Hippocampal formation (tissue), 2 donors: ENCODE measurements around the gene MATK.
"Not testable (repeated sequence)": the region's sequence is repeated elsewhere in the genome, so short reads cannot be mapped to it uniquely, and the experiment has no call there.

ENCODE experiments used
- DNase-seq, 2 donors: peaks; one replicate each; lab custom pipeline; 2025; lab: John Stamatoyannopoulos, UW

The MATK gene

GRCh38 chr19:3771000-3771905 is 14.9 kb downstream of the MATK start:
- DNase-seq = no peak

- no peak for DNase-seq
These were observed 15.8 kb downstream of the MATK start for GRCh38 chr19:3770136-3770999.

- no peak for DNase-seq
These were observed 16.7 kb downstream of the MATK start for GRCh38 chr19:3769494-3769893.

GRCh38 chr19:3768748-3769099 is 17.5 kb downstream of the MATK start:
- no peak for DNase-seq

- no peak for DNase-seq
These were observed 18.0 kb downstream of the MATK start for GRCh38 chr19:3768015-3768747.

GRCh38 chr19:3767050-3767449 is 19.1 kb downstream of the MATK start:
- DNase-seq = no peak

- DNase-seq = no peak
These were observed 19.7 kb downstream of the MATK start for GRCh38 chr19:3766520-3766919.

GRCh38 chr19:3765757-3766156 is 20.4 kb downstream of the MATK start:
- DNase-seq = not testable (repeated sequence)

- no peak for DNase-seq
These were observed 21.1 kb downstream of the MATK start for GRCh38 chr19:3765121-3765520.

- peak; percentile 96 to 99 for DNase-seq
These were observed 23.4 kb downstream of the MATK start, which contains the start of gene MRPL54 for GRCh38 chr19:3762501-3763459. TSS of gene MRPL54 (plus strand) at chr19:3762682. CDS start at chr19:3762701, 19 bp downstream.

- DNase-seq = peak in 1 of 2 donors; percentile 39
These were observed 24.1 kb downstream of the MATK start for GRCh38 chr19:3762130-3762473.

- DNase-seq = peak; percentile 32 to 82
These were observed 24.6 kb downstream of the MATK start, which contains the start of gene APBA3 for GRCh38 chr19:3761382-3762129. TSS of gene APBA3 (minus strand) at chr19:3761692. CDS start at chr19:3760264, 1,428 bp downstream.

GRCh38 chr19:3760871-3761361 is 25.3 kb downstream of the MATK start:
- DNase-seq = no peak

- DNase-seq = no peak
These were observed 26.5 kb downstream of the MATK start for GRCh38 chr19:3759482-3760254.

GRCh38 chr19:3758297-3758696 is 27.9 kb downstream of the MATK start:
- not testable (repeated sequence) for DNase-seq

GRCh38 chr19:3757705-3758104 is 28.5 kb downstream of the MATK start:
- not testable (repeated sequence) for DNase-seq

- no peak for DNase-seq
These were observed 32.4 kb downstream of the MATK start for GRCh38 chr19:3753631-3754410.

- DNase-seq = no peak
These were observed 33.7 kb downstream of the MATK start for GRCh38 chr19:3752492-3752891.
